Panc1 (cell line): ENCODE results near the gene MOAP1. TPM values are rescaled to one million over a fixed set of nuclear protein-coding genes. Genes with fewer than 3 reads are reported as not detected.

Source experiments
- ATAC-seq: fragments of 200-7000 bp; cut with Tn5 transposase; 2 replicates; pipeline ENCODE4 v1.9.1; 2020; ENCODE audit warnings: mild to moderate bottlenecking, moderate library complexity
- BruUV-seq: library from RNA; stranded (reverse); fragments of 400-500 nt; replicated peaks from 2 replicates; lab custom pipeline; 2021; lab: Mats Ljungman, UMichigan
- CTCF ChIA-PET: fragments of 300-600 bp; sonication (Branson Sonifier 250); formaldehyde crosslinking; loops from one replicate; lab custom pipeline; 2022; ENCODE audit warnings: antibody characterized with exemption; lab: Charles Lee
- POLR2A ChIA-PET: fragments of 300-600 bp; sonication (Branson Sonifier 250); formaldehyde crosslinking; loops from one replicate; lab custom pipeline; 2022; ENCODE audit warnings: antibody characterized with exemption; lab: Charles Lee
- DNase-seq: peaks from one replicate; pipeline ENCODE4 v3.0.0-alpha.2; 2010; ENCODE audit warnings: low read depth, low spot score
- H3K27ac ChIP-seq: 2 replicates; pipeline ENCODE4 v1.5.1; 2011; ENCODE audit warnings: mild to moderate bottlenecking, low read length, inconsistent platforms
- H3K27me3 ChIP-seq: fragments of 200-500 bp; sonication (Bioruptor generic); 2 replicates; pipeline ENCODE4 v1.6.0; 2014; ENCODE audit warnings: low read length, inconsistent platforms; ENCODE audit not compliant: control insufficient read depth, insufficient read depth
- H3K36me3 ChIP-seq: fragments of 200-500 bp; sonication (Bioruptor generic); 2 replicates; pipeline ENCODE4 v1.5.1; 2014; ENCODE audit warnings: inconsistent platforms, mild to moderate bottlenecking, low read length, moderate library complexity; ENCODE audit not compliant: control insufficient read depth, insufficient read depth
- H3K4me1 ChIP-seq: 2 replicates; pipeline ENCODE4 v1.5.1; 2011; ENCODE audit warnings: inconsistent platforms, mild to moderate bottlenecking, low read length, moderate library complexity; ENCODE audit not compliant: control insufficient read depth, insufficient read depth
- H3K4me3 ChIP-seq, 2 experiments: 2 replicates each; pipeline ENCODE4 v1.5.1; 2011 to 2012; ENCODE audit warnings: low read depth in 2 of 2, low read length in 2 of 2, mild to moderate bottlenecking in 2 of 2, inconsistent platforms in 1 of 2, moderate library complexity in 1 of 2
- H3K9me3 ChIP-seq: fragments of 200-500 bp; sonication (Bioruptor generic); 2 replicates; pipeline ENCODE4 v1.5.1; 2014; ENCODE audit warnings: low read depth, mild to moderate bottlenecking, inconsistent platforms, low read length, moderate library complexity; ENCODE audit not compliant: control insufficient read depth, insufficient read depth
- CTCF ChIP-seq: fragments of 450-650 bp; IDR thresholded peaks from 2 replicates; pipeline ENCODE4 v1.5.1; 2017; ENCODE audit warnings: mild to moderate bottlenecking
- POLR2AphosphoS5 ChIP-seq: IDR thresholded peaks from 2 replicates; pipeline ENCODE4 v1.6.1; 2012; ENCODE audit warnings: mild to moderate bottlenecking, low read depth, low read length, moderate library complexity
- REST ChIP-seq, 2 experiments: IDR thresholded peaks; 2 replicates each; pipeline ENCODE4 v1.6.1; 2011 to 2012; ENCODE audit warnings: low read depth in 2 of 2, control low read depth in 1 of 2, low read length in 1 of 2, mild to moderate bottlenecking in 1 of 2, moderate library complexity in 1 of 2; ENCODE audit not compliant: insufficient read depth in 1 of 2
- SIN3A ChIP-seq: IDR thresholded peaks from 2 replicates; pipeline ENCODE4 v1.6.1; 2012; ENCODE audit warnings: low read depth, mild to moderate bottlenecking, low read length, moderate library complexity, borderline replicate concordance; ENCODE audit not compliant: insufficient read depth
- TCF7L2 ChIP-seq: IDR thresholded peaks from 2 replicates; pipeline ENCODE4 v1.6.1; 2011; ENCODE audit warnings: mild to moderate bottlenecking, low read depth, low read length, inconsistent platforms
- in situ Hi-C: cut with HindIII; loops from 2 replicates; pipeline ENCODE4 v1.10.0; 2016; ENCODE audit warnings: low sequenced_read_pairs, low pct_unique_long_range_greater_than_20kb
- intact Hi-C: fragments of 100-400 bp; cut with micrococcal nuclease; formaldehyde crosslinking; loops from one replicate; pipeline ENCODE4 v1.10.0; 2022; ENCODE audit not compliant: unreplicated experiment
- total RNA-seq: library from RNA; stranded (reverse); gene quantifications from one replicate; pipeline ENCODE4 v1.2.1, GENCODE V29; 2021; ENCODE audit not compliant: unreplicated experiment

The MOAP1 gene
- total RNA-seq, 1 experiment from 2014 or later, result 6.9 TPM

GRCh38 chr14:93185349-93185720 is 638 bp upstream of the MOAP1 start:
- intact Hi-C loops (no loop called here), in situ Hi-C loops (no loop called here)
- H3K27me3 ChIP-seq, result no peaks in the 10 kb centered on the region
- DNase-seq, result no peak
- peak overlapping the region; percentile 86 to 97 for H3K4me3 ChIP-seq
- peaks cover 2% of the 10 kb centered on the region for H3K36me3 ChIP-seq
- no peak for TF ChIP-seq SIN3A
- TF ChIP-seq TCF7L2, result no peak
- TF ChIP-seq CTCF, result no peak
- TF ChIP-seq REST (IDR thresholded peaks at IDR 0.05; ENCODE audit: insufficient read depth in 1 of 2, low read depth in 2 of 2, low read length in 1 of 2), result no peak
- no peak for TF ChIP-seq POLR2AphosphoS5
- peak overlapping the region; percentile 82 for H3K27ac ChIP-seq
- BruUV-seq, result no TSS peak
- POLR2A ChIA-PET, result interaction anchor here (1.1 kb wide), 1 partner anchor 19 kb away, joined by 3 read pairs; no protein-coding TSS in a partner anchor
- CTCF ChIA-PET, result no interaction called here
- no peak for ATAC-seq
- peaks cover 6% of the 10 kb centered on the region; the same call in 1 of the 2 replicates for H3K4me1 ChIP-seq
- H3K9me3 ChIP-seq, result no peaks in the 10 kb centered on the region

GRCh38 chr14:93183596-93184317 is 940 bp downstream of the MOAP1 start:
- DNase-seq, result no peak
- BruUV-seq, result no TSS peak
- no peak for ATAC-seq
- H3K27me3 ChIP-seq, result no peaks in the 10 kb centered on the region
- H3K4me1 ChIP-seq, result peaks cover 6% of the 10 kb centered on the region; the same call in 1 of the 2 replicates
- peak overlapping the region; percentile 77 for H3K27ac ChIP-seq
- no peak for TF ChIP-seq TCF7L2
- no peak for TF ChIP-seq CTCF
- no peak for TF ChIP-seq REST (IDR thresholded peaks at IDR 0.05; ENCODE audit: insufficient read depth in 1 of 2, low read depth in 2 of 2, low read length in 1 of 2)
- TF ChIP-seq SIN3A, result no peak
- TF ChIP-seq POLR2AphosphoS5, result no peak
- H3K36me3 ChIP-seq, result peaks cover 2% of the 10 kb centered on the region
- H3K9me3 ChIP-seq, result no peaks in the 10 kb centered on the region
- in situ Hi-C loops, result no loop called here
- peak overlapping the region; percentile 86 to 97 for H3K4me3 ChIP-seq
- ChIA-PET POLR2A (no interaction called here), CTCF (no interaction called here)
- intact Hi-C loops, result no loop called here
